Stimulated activated effector memory CD8-positive, alpha-beta T cell treated with anti-CD3 and anti-CD28 coated beads, Interleukin-12 subunit alpha, Interleukin-12 subunit beta, amount 100 ng/mL, for 72 hours (primary cell): ENCODE measurements around the gene GAS1.

Experiments used
- ATAC-seq: fragments of 150-1000 bp; cut with Tn5 transposase; 2 replicates; pipeline ENCODE4 v1.10.0; 2021
- DNase-seq, 2 donors: peaks; one replicate each; pipeline ENCODE4 v3.0.0; 2021 to 2022; ENCODE audit warnings: low spot score in 2 of 2
- H3K27ac Mint-ChIP-seq: one replicate; pipeline ENCODE4 v1.8.0; 2022; ENCODE audit warnings: mild to moderate bottlenecking, mixed read lengths
- H3K36me3 Mint-ChIP-seq: one replicate; pipeline ENCODE4 v1.8.0; 2022; ENCODE audit warnings: mild to moderate bottlenecking, mixed read lengths
- H3K4me1 Mint-ChIP-seq: one replicate; pipeline ENCODE4 v1.8.0; 2022; ENCODE audit warnings: mixed read lengths
- H3K4me3 Mint-ChIP-seq: one replicate; pipeline ENCODE4 v1.8.0; 2022; ENCODE audit warnings: mild to moderate bottlenecking, mixed read lengths
- H3K9me3 Mint-ChIP-seq: one replicate; pipeline ENCODE4 v1.8.0; 2022; ENCODE audit warnings: mixed read lengths

Gene GAS1

DNA sequence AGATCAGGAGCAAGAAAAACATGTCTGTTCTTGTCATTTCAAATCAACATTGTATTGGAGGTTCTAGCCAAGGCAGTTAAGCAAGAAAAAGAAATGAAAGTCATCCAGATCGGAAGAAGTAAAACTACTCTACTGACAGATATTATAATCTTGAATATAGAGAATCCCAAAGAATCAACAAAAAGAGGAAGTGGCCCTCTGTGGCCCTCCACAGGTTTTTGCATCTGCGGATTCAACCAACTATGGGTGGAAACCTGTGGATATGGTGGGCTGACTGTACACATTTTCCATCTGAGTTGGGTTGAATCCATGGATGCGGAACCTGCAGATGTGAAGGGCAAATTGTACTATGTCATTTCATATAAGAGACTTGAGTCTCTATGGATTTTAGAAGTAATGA is 35.1 kb downstream of the GAS1 start:
- Mint-ChIP-seq H3K4me1 (no peaks in the 10 kb centered on the region), H3K4me3 (no peak overlapping the region), H3K36me3 (no peaks in the 10 kb centered on the region), H3K27ac (no peak overlapping the region), H3K9me3 (peaks cover 2% of the 10 kb centered on the region)
- no peak for ATAC-seq
- DNase-seq, result no peak

DNA sequence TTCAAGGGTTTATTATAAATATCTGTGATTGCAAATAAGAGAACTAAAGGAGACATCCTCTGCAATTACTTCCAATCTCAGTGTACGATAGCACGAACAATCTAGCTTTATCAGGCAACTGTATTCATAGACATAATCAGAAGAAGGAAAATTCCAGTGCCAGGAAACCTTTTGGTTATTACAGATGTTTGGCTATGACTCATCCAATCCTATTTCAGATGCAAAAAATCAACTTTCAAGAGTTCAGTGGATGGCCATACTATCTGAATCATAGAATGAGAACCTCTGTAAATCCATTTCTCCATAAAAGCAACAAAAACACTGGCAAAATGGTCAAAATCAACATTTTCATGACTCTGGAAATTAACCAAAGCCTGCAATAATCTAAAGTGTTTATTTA is 37.9 kb downstream of the GAS1 start:
- no peaks in the 10 kb centered on the region for H3K9me3 Mint-ChIP-seq
- no peaks in the 10 kb centered on the region for H3K36me3 Mint-ChIP-seq
- ATAC-seq (no peak), DNase-seq (no peak)
- H3K4me3 Mint-ChIP-seq, result no peak overlapping the region
- no peaks in the 10 kb centered on the region for H3K4me1 Mint-ChIP-seq
- no peak overlapping the region for H3K27ac Mint-ChIP-seq

DNA sequence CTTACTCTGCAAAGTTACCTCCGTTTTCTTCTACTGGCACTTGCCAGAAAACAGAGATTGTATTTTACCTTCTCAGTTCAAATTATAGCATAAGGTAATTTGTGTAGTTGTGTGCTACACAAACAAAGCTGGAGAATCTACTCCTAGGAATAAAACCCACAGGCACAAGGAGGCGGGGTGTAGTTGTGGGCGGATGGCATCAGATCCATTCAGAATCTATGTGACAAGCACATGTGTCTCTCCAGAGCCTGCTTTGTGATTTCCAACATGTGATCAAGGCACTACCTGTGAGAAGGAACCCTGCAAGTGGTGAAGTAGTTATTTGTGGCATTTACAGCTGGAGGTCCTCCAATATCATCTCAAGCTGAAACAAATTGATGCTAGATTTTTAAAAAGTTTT is 39.0 kb downstream of the GAS1 start:
- Mint-ChIP-seq H3K4me3 (no peak overlapping the region), H3K36me3 (no peaks in the 10 kb centered on the region), H3K9me3 (no peaks in the 10 kb centered on the region), H3K27ac (no peak overlapping the region), H3K4me1 (peaks cover 7% of the 10 kb centered on the region)
- no peak for ATAC-seq
- DNase-seq, result no peak

DNA sequence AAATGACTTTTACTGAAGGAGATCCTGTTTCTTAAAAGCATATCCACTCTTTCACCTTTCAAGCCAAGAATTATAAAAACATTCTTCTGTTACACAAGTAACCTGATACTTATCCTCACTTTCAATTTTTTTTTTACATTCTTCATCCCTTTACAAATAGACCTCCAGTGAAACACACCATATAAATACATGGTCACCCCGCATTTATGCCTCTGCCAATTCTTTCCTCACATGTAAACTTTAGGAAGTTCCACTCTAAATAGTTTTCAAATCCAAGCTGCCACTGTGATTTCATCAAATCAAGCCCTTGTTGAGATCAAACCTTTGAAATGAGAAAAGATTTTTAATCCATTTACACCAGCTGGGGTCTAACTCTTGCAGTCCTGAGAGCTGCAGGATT is 40.0 kb downstream of the GAS1 start:
- no peak for ATAC-seq
- DNase-seq, result no peak
- no peaks in the 10 kb centered on the region for H3K36me3 Mint-ChIP-seq
- H3K9me3 Mint-ChIP-seq, result no peaks in the 10 kb centered on the region
- no peak overlapping the region for H3K27ac Mint-ChIP-seq
- no peak overlapping the region for H3K4me3 Mint-ChIP-seq
- H3K4me1 Mint-ChIP-seq, result peaks cover 14% of the 10 kb centered on the region

DNA sequence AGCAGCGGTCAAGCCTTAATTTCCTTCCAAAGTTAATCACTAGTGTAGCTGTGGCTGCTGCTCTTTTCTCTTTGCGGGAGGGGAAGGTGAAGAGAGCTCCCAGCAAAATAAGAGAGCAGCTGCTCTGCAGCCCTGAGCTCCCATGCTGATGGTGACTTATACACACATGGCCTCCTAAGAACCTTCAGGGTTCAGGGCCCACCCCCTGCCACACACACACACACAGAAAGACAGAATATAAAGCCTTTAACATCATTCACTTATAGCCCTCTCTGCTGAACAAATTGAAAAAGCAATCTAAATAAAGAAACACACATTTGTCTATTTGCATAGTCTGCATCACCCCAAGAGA is 43.6 kb downstream of the GAS1 start:
- Mint-ChIP-seq H3K27ac (no peak overlapping the region), H3K9me3 (no peaks in the 10 kb centered on the region), H3K4me3 (no peak overlapping the region), H3K36me3 (no peaks in the 10 kb centered on the region), H3K4me1 (peaks cover 14% of the 10 kb centered on the region)
- no peak for DNase-seq
- ATAC-seq, result no peak

DNA sequence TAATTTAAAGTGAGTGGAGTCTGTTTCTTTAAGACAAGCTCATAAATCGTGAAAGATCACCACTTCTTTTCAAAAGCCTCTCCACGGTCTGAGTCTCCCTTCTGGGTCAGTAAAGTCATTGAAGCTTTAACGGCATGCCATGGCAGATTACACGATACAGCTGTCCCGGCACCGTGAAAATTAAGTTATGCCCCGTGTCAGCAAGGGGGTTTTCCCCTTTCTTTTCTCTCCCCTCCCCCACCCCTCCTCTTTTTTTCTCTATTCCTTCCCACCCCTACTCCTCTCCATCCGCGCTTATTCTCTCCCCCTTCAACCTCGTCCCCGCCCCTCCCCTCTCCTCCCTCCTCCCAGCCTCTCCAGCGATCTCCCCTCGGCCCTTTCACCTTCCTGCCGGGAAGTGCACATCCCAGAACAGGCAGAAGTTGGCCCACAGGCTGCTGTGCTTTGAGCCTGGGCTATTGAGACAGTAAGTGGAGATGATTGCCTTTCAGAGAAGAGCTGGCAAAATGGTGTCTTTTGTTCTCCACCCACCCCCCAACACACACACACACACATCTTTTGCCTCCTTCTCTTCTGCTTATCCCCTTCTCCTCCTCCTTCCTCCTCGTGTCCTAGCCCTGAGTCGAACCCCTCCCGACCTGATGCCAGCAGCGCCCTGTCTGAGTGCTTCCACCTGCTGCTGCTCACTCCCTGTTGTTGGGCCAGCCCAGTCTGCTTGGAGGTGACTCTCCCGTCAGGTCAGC is 44.1 kb downstream of the GAS1 start:
- H3K36me3 Mint-ChIP-seq, result no peaks in the 10 kb centered on the region
- no peaks in the 10 kb centered on the region for H3K9me3 Mint-ChIP-seq
- DNase-seq (no peak), ATAC-seq (no peak)
- H3K4me3 Mint-ChIP-seq, result no peak overlapping the region
- no peak overlapping the region for H3K27ac Mint-ChIP-seq
- H3K4me1 Mint-ChIP-seq, result peaks cover 14% of the 10 kb centered on the region

DNA sequence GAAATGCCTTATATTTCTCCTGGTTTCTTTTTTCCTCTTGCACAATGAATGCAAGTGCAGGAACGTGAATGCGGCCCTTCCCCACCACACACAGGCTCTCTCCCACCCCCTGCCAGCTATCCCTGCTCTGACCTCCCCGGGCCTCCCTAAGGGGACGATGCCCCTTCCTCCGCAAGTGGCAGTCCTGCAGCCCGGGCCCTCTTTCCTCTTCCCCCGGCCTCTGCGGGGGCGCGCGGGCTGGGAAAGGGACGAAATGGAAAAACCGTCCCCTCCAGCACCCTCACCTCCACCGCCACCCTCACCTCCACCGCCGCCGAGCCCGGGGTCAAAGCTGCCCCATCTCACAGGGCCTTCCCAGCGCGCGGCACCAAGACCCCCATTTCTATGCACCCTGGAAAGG is 44.7 kb downstream of the GAS1 start:
- DNase-seq, result no peak
- Mint-ChIP-seq H3K4me1 (peaks cover 14% of the 10 kb centered on the region), H3K27ac (no peak overlapping the region), H3K4me3 (no peak overlapping the region), H3K36me3 (no peaks in the 10 kb centered on the region), H3K9me3 (no peaks in the 10 kb centered on the region)
- no peak for ATAC-seq

DNA sequence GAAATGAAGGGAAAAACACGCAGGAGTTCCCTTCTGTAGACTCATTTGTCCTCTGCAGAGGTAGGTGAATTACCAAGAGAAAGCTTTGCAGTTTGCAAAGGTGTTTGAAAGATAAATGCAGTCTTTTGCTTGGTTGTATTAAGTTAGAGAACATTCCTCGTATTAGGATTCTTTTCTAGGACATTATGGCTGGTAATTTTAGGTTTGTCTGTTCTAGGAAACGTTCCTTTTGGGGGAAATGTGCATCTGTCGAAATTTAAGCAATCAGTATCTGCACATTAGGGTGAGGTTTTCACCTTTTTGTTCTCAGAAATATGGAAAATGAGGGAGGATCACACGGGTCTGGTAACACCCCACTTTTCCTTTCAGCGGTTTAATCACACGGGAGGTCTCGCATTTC is 45.1 kb downstream of the GAS1 start:
- ATAC-seq, result no peak
- Mint-ChIP-seq H3K9me3 (no peaks in the 10 kb centered on the region), H3K36me3 (no peaks in the 10 kb centered on the region), H3K4me3 (no peak overlapping the region), H3K27ac (no peak overlapping the region), H3K4me1 (peaks cover 14% of the 10 kb centered on the region)
- DNase-seq, result no peak

DNA sequence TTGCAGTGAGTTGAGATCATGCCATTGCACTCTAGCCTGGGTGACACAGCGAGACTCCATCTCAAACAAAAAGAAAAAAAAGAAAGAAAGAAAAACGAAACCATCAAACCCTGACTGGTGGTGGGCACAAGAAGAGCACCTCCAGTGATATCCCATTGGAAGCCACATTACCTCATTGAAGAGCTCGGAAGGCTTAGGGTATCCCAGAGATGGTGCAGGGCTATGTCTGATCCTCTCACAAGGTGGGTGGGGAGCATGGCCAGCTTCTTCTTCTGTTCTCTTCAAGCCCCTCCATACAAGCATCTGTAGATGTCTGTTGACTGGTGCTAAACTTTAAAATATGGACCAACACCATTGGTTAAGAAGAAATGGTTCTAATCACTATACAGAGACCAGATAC is 45.8 kb downstream of the GAS1 start:
- ATAC-seq, result no peak
- peaks cover 14% of the 10 kb centered on the region for H3K4me1 Mint-ChIP-seq
- no peaks in the 10 kb centered on the region for H3K9me3 Mint-ChIP-seq
- H3K4me3 Mint-ChIP-seq, result no peak overlapping the region
- DNase-seq, result no peak
- H3K36me3 Mint-ChIP-seq, result no peaks in the 10 kb centered on the region
- H3K27ac Mint-ChIP-seq, result no peak overlapping the region
